ENCODE data around the gene LINC00305. TPM values are rescaled to one million over a fixed set of nuclear protein-coding genes. Genes with fewer than 3 reads are reported as not detected.

The LINC00305 gene
- total RNA-seq, 1 experiment from 2014 or later: not detected

- DNase-seq (ENCODE audit: unreplicated experiment): no peak
- intact Hi-C loops (cut with micrococcal nuclease): loop anchor here (5.0 kb wide), 1 partner anchor 308 kb away; no protein-coding TSS in a partner anchor
- ChIA-PET POLR2A (no interaction called here), CTCF (interaction anchor here (0.6 to 1.1 kb wide), 2 partner anchors 12 to 1836 kb away, joined by 4 read pairs; no protein-coding TSS in a partner anchor)
- BruUV-seq (replicated peaks): no TSS peak
- Mint-ChIP-seq H3K9me3 (ENCODE audit: unreplicated experiment) (no peaks in the 10 kb centered on the region), H3K4me1 (ENCODE audit: insufficient read depth, unreplicated experiment) (no peaks in the 10 kb centered on the region), H3K27ac (ENCODE audit: low read depth, unreplicated experiment) (no peak overlapping the region), H3K27me3 (ENCODE audit: insufficient read depth, unreplicated experiment) (peaks cover 83% of the 10 kb centered on the region), H3K4me3 (ENCODE audit: unreplicated experiment) (no peak overlapping the region), H3K36me3 (ENCODE audit: insufficient read depth, unreplicated experiment) (no peaks in the 10 kb centered on the region)
- no peak for TF ChIP-seq CTCF (IDR thresholded peaks at IDR 0.05; ENCODE audit: unreplicated experiment)
These were observed 49.6 kb downstream of the LINC00305 start for GRCh38 chr18:64099244-64099643.

- no peaks in the 10 kb centered on the region for H3K9me3 Mint-ChIP-seq (ENCODE audit: unreplicated experiment)
- H3K27me3 Mint-ChIP-seq (ENCODE audit: insufficient read depth, unreplicated experiment): peaks cover 77% of the 10 kb centered on the region
- no peak for DNase-seq (ENCODE audit: unreplicated experiment)
- no peaks in the 10 kb centered on the region for H3K4me1 Mint-ChIP-seq (ENCODE audit: insufficient read depth, unreplicated experiment)
- BruUV-seq (replicated peaks): no TSS peak
- CTCF ChIA-PET: interaction anchor here (0.6 to 0.9 kb wide), 2 partner anchors 12 to 135 kb away, joined by 3 read pairs; no protein-coding TSS in a partner anchor
- intact Hi-C loops (cut with micrococcal nuclease): loop anchor here (2.0 to 5.0 kb wide), 2 partner anchors 310 to 993 kb away; no protein-coding TSS in a partner anchor
- H3K36me3 Mint-ChIP-seq (ENCODE audit: insufficient read depth, unreplicated experiment): no peaks in the 10 kb centered on the region
- no peak overlapping the region for H3K27ac Mint-ChIP-seq (ENCODE audit: low read depth, unreplicated experiment)
- POLR2A ChIA-PET: no interaction called here
- peak; percentile 33 for TF ChIP-seq CTCF (IDR thresholded peaks at IDR 0.05; ENCODE audit: unreplicated experiment)
- no peak overlapping the region for H3K4me3 Mint-ChIP-seq (ENCODE audit: unreplicated experiment)
These were observed 51.4 kb downstream of the LINC00305 start for GRCh38 chr18:64097497-64097896.

- POLR2A ChIA-PET: no interaction called here
- TF ChIP-seq CTCF (IDR thresholded peaks at IDR 0.05; ENCODE audit: unreplicated experiment): no peak
- Mint-ChIP-seq H3K36me3 (ENCODE audit: insufficient read depth, unreplicated experiment) (no peaks in the 10 kb centered on the region), H3K27me3 (ENCODE audit: insufficient read depth, unreplicated experiment) (peaks cover 77% of the 10 kb centered on the region), H3K9me3 (ENCODE audit: unreplicated experiment) (no peaks in the 10 kb centered on the region), H3K4me1 (ENCODE audit: insufficient read depth, unreplicated experiment) (no peaks in the 10 kb centered on the region), H3K4me3 (ENCODE audit: unreplicated experiment) (no peak overlapping the region), H3K27ac (ENCODE audit: low read depth, unreplicated experiment) (no peak overlapping the region)
- CTCF ChIA-PET: interaction anchor here (0.6 to 0.8 kb wide), 3 partner anchors 14 to 1658 kb away, joined by 3 to 5 read pairs (median 4); no protein-coding TSS in a partner anchor
- no TSS peak for BruUV-seq (replicated peaks)
- intact Hi-C loops (cut with micrococcal nuclease): loop anchor here (5.0 kb wide), 1 partner anchor 312 kb away; no protein-coding TSS in a partner anchor
- DNase-seq (ENCODE audit: unreplicated experiment): no peak
These were observed 53.8 kb downstream of the LINC00305 start for GRCh38 chr18:64095056-64095455.

GRCh38 chr18:64094210-64094609 lies 54.7 kb downstream of the LINC00305 start:
- no peak overlapping the region for H3K27ac Mint-ChIP-seq (ENCODE audit: low read depth, unreplicated experiment)
- H3K36me3 Mint-ChIP-seq (ENCODE audit: insufficient read depth, unreplicated experiment): no peaks in the 10 kb centered on the region
- intact Hi-C loops (cut with micrococcal nuclease): no loop called here
- BruUV-seq (replicated peaks): no TSS peak
- peaks cover 77% of the 10 kb centered on the region for H3K27me3 Mint-ChIP-seq (ENCODE audit: insufficient read depth, unreplicated experiment)
- no peak for TF ChIP-seq CTCF (IDR thresholded peaks at IDR 0.05; ENCODE audit: unreplicated experiment)
- no peaks in the 10 kb centered on the region for H3K9me3 Mint-ChIP-seq (ENCODE audit: unreplicated experiment)
- H3K4me1 Mint-ChIP-seq (ENCODE audit: insufficient read depth, unreplicated experiment): no peaks in the 10 kb centered on the region
- no peak for DNase-seq (ENCODE audit: unreplicated experiment)
- H3K4me3 Mint-ChIP-seq (ENCODE audit: unreplicated experiment): no peak overlapping the region
- ChIA-PET CTCF (no interaction called here), POLR2A (no interaction called here)

Measured in MCF 10A (cell line).